Stimulated activated naive CD4-positive, alpha-beta T cell (primary cell): ENCODE measurements around the gene PTPRN2.

Experiments used
- DNase-seq, 6 experiments: peaks; one replicate each; lab custom pipeline; 2025; lab: John Stamatoyannopoulos, UW

PTPRN2 gene

GRCh38 chr7:158602905-158603772 is 15.5 kb upstream of the PTPRN2 start:
- no peak for DNase-seq

- no peak for DNase-seq
Measured at GRCh38 chr7:158602041-158602440, 14.4 kb upstream of the PTPRN2 start.

GRCh38 chr7:158601090-158601489 is 13.5 kb upstream of the PTPRN2 start:
- DNase-seq, result no peak

GRCh38 chr7:158596745-158597144 is 9.1 kb upstream of the PTPRN2 start:
- DNase-seq, result no peak

- no peak for DNase-seq
Measured at GRCh38 chr7:158596309-158596708, 8.7 kb upstream of the PTPRN2 start.

- DNase-seq, result no peak
Measured at GRCh38 chr7:158595068-158595467, 7.4 kb upstream of the PTPRN2 start.

GRCh38 chr7:158592541-158592940 is 4.9 kb upstream of the PTPRN2 start:
- no peak for DNase-seq

GRCh38 chr7:158591944-158592343 is 4.3 kb upstream of the PTPRN2 start:
- DNase-seq, result no peak

- DNase-seq, result no peak
Measured at GRCh38 chr7:158590181-158590530, 2.5 kb upstream of the PTPRN2 start.

- DNase-seq, result no peak
Measured at GRCh38 chr7:158589653-158590052, 2.0 kb upstream of the PTPRN2 start.

GRCh38 chr7:158588878-158589442 is 1.3 kb upstream of the PTPRN2 start:
- no peak for DNase-seq

- no peak for DNase-seq
Measured at GRCh38 chr7:158588085-158588877, 658 bp upstream of the PTPRN2 start.

- DNase-seq, result no peak
Measured at GRCh38 chr7:158586499-158587161, 993 bp downstream of the PTPRN2 start.

GRCh38 chr7:158585721-158586498 is 1.7 kb downstream of the PTPRN2 start:
- DNase-seq, result no peak

- DNase-seq, result no peak
Measured at GRCh38 chr7:158584407-158584806, 3.2 kb downstream of the PTPRN2 start.

- no peak for DNase-seq
Measured at GRCh38 chr7:158583810-158584209, 3.8 kb downstream of the PTPRN2 start.

GRCh38 chr7:158583143-158583542 is 4.5 kb downstream of the PTPRN2 start:
- DNase-seq, result no peak

GRCh38 chr7:158582089-158582456 is 5.5 kb downstream of the PTPRN2 start:
- DNase-seq, result no peak

GRCh38 chr7:158581440-158582088 is 6.1 kb downstream of the PTPRN2 start:
- no peak for DNase-seq

GRCh38 chr7:158579662-158580646 is 7.7 kb downstream of the PTPRN2 start:
- no peak for DNase-seq
